Measurements from ENCODE around the gene MRTFA.

DNA sequence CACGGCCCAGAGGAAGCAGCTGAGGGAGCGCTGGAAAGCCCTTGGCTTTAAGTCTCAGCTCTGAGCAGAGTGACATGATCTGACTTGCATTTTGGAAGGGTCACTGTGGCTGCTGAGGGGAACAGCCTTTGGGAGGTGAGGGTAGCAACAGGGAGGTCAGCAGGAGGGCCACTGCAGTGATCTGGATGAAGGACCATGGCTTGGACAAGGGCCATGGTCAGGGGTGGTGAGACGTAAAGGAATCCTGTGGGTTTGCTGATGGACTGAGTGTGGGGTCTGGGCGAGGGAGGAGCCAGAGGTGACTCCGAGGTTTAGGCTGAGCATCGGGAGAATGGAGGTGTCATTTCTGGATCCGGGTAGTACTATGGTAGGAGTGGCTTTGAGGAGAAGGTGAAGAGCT lies 232.9 kb downstream of the MRTFA start:
- TF ChIP-seq, protein P1, sequence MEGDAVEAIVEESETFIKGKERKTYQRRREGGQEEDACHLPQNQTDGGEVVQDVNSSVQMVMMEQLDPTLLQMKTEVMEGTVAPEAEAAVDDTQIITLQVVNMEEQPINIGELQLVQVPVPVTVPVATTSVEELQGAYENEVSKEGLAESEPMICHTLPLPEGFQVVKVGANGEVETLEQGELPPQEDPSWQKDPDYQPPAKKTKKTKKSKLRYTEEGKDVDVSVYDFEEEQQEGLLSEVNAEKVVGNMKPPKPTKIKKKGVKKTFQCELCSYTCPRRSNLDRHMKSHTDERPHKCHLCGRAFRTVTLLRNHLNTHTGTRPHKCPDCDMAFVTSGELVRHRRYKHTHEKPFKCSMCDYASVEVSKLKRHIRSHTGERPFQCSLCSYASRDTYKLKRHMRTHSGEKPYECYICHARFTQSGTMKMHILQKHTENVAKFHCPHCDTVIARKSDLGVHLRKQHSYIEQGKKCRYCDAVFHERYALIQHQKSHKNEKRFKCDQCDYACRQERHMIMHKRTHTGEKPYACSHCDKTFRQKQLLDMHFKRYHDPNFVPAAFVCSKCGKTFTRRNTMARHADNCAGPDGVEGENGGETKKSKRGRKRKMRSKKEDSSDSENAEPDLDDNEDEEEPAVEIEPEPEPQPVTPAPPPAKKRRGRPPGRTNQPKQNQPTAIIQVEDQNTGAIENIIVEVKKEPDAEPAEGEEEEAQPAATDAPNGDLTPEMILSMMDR (IDR thresholded peaks at IDR 0.05; ENCODE audit: low read depth, low read length, missing input control), result no peak
- TF ChIP-seq YY1 (IDR thresholded peaks at IDR 0.05) (no peak), HNF4G (IDR thresholded peaks at IDR 0.05) (no peak), RAD21 (IDR thresholded peaks at IDR 0.05) (no peak), GABPA (IDR thresholded peaks at IDR 0.05 in 1 of 2, conservative IDR thresholded peaks at IDR 0.05 in 1 of 2) (no peak), RXRA (IDR thresholded peaks at IDR 0.05) (no peak), FOXA2 (IDR thresholded peaks at IDR 0.05) (no peak), JUND (IDR thresholded peaks at IDR 0.05) (no peak), SP1 (IDR thresholded peaks at IDR 0.05) (no peak), TAF1 (conservative IDR thresholded peaks at IDR 0.05) (no peak)
- TF ChIP-seq, protein P2, sequence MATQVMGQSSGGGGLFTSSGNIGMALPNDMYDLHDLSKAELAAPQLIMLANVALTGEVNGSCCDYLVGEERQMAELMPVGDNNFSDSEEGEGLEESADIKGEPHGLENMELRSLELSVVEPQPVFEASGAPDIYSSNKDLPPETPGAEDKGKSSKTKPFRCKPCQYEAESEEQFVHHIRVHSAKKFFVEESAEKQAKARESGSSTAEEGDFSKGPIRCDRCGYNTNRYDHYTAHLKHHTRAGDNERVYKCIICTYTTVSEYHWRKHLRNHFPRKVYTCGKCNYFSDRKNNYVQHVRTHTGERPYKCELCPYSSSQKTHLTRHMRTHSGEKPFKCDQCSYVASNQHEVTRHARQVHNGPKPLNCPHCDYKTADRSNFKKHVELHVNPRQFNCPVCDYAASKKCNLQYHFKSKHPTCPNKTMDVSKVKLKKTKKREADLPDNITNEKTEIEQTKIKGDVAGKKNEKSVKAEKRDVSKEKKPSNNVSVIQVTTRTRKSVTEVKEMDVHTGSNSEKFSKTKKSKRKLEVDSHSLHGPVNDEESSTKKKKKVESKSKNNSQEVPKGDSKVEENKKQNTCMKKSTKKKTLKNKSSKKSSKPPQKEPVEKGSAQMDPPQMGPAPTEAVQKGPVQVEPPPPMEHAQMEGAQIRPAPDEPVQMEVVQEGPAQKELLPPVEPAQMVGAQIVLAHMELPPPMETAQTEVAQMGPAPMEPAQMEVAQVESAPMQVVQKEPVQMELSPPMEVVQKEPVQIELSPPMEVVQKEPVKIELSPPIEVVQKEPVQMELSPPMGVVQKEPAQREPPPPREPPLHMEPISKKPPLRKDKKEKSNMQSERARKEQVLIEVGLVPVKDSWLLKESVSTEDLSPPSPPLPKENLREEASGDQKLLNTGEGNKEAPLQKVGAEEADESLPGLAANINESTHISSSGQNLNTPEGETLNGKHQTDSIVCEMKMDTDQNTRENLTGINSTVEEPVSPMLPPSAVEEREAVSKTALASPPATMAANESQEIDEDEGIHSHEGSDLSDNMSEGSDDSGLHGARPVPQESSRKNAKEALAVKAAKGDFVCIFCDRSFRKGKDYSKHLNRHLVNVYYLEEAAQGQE (IDR thresholded peaks at IDR 0.05), result no peak
- TF ChIP-seq, protein P3, sequence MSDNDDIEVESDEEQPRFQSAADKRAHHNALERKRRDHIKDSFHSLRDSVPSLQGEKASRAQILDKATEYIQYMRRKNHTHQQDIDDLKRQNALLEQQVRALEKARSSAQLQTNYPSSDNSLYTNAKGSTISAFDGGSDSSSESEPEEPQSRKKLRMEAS (IDR thresholded peaks at IDR 0.05), result no peak
- TF ChIP-seq, protein P4, sequence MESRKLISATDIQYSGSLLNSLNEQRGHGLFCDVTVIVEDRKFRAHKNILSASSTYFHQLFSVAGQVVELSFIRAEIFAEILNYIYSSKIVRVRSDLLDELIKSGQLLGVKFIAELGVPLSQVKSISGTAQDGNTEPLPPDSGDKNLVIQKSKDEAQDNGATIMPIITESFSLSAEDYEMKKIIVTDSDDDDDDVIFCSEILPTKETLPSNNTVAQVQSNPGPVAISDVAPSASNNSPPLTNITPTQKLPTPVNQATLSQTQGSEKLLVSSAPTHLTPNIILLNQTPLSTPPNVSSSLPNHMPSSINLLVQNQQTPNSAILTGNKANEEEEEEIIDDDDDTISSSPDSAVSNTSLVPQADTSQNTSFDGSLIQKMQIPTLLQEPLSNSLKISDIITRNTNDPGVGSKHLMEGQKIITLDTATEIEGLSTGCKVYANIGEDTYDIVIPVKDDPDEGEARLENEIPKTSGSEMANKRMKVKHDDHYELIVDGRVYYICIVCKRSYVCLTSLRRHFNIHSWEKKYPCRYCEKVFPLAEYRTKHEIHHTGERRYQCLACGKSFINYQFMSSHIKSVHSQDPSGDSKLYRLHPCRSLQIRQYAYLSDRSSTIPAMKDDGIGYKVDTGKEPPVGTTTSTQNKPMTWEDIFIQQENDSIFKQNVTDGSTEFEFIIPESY (IDR thresholded peaks at IDR 0.05), result no peak
- TF ChIP-seq, protein P5, sequence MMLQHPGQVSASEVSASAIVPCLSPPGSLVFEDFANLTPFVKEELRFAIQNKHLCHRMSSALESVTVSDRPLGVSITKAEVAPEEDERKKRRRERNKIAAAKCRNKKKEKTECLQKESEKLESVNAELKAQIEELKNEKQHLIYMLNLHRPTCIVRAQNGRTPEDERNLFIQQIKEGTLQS (IDR thresholded peaks at IDR 0.05), result no peak
